ENCODE measurements around the gene ILDR2. TPM values are rescaled to one million over a fixed set of nuclear protein-coding genes. Genes with fewer than 3 reads are reported as not detected.
A peak's percentile ranks its signal among the peaks of the same experiment; 100 is the strongest.

Gene ILDR2
- total and polyA plus RNA-seq, 10 of the 15 experiments (the other 5 are each of a cell fraction or from before 2014, with no cell fraction given): 0.05 to 5.3 (median 1.9) TPM

- TF ChIP-seq, protein P1, sequence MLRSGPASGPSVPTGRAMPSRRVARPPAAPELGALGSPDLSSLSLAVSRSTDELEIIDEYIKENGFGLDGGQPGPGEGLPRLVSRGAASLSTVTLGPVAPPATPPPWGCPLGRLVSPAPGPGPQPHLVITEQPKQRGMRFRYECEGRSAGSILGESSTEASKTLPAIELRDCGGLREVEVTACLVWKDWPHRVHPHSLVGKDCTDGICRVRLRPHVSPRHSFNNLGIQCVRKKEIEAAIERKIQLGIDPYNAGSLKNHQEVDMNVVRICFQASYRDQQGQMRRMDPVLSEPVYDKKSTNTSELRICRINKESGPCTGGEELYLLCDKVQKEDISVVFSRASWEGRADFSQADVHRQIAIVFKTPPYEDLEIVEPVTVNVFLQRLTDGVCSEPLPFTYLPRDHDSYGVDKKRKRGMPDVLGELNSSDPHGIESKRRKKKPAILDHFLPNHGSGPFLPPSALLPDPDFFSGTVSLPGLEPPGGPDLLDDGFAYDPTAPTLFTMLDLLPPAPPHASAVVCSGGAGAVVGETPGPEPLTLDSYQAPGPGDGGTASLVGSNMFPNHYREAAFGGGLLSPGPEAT (IDR thresholded peaks at IDR 0.05; ENCODE audit: low read depth): peak; percentile 18; the same call in 1 of the 2 replicates
- TF ChIP-seq STAT1 (conservative IDR thresholded peaks at IDR 0.05) (no peak), ZNF622 (IDR thresholded peaks at IDR 0.05) (no peak), ELK1 (IDR thresholded peaks at IDR 0.05; ENCODE audit: low read depth, low read length) (no peak), ZBED1 (IDR thresholded peaks at IDR 0.05; ENCODE audit: borderline replicate concordance) (no peak), MXI1 (IDR thresholded peaks at IDR 0.05; ENCODE audit: low read depth, low read length) (peak; percentile 58; the same call in 1 of the 2 replicates), ZZZ3 (IDR thresholded peaks at IDR 0.05; ENCODE audit: control insufficient read depth, insufficient read length, low read depth) (no peak), LARP7 (IDR thresholded peaks at IDR 0.05) (no peak), FOXM1 (IDR thresholded peaks at IDR 0.05; ENCODE audit: low read depth, low read length) (no peak), TCF12 (IDR thresholded peaks at IDR 0.05; ENCODE audit: low read depth, low read length) (no peak), ESRRA (IDR thresholded peaks at IDR 0.05; ENCODE audit: low read length) (no peak), RFX5 (IDR thresholded peaks at IDR 0.05; ENCODE audit: low read depth, low read length) (no peak), CREM (IDR thresholded peaks at IDR 0.05; ENCODE audit: low read depth) (no peak), ZBTB4 (CRISPR knock-in tag; IDR thresholded peaks at IDR 0.05) (no peak), CREB1 (IDR thresholded peaks at IDR 0.05; ENCODE audit: low read depth) (no peak), PKNOX1 (IDR thresholded peaks at IDR 0.05) (no peak; the same call in 1 of the 2 replicates), KAT2A (conservative IDR thresholded peaks at IDR 0.05; ENCODE audit: control insufficient read depth, low read depth, low read length) (no peak)
- TF ChIP-seq, protein P2, sequence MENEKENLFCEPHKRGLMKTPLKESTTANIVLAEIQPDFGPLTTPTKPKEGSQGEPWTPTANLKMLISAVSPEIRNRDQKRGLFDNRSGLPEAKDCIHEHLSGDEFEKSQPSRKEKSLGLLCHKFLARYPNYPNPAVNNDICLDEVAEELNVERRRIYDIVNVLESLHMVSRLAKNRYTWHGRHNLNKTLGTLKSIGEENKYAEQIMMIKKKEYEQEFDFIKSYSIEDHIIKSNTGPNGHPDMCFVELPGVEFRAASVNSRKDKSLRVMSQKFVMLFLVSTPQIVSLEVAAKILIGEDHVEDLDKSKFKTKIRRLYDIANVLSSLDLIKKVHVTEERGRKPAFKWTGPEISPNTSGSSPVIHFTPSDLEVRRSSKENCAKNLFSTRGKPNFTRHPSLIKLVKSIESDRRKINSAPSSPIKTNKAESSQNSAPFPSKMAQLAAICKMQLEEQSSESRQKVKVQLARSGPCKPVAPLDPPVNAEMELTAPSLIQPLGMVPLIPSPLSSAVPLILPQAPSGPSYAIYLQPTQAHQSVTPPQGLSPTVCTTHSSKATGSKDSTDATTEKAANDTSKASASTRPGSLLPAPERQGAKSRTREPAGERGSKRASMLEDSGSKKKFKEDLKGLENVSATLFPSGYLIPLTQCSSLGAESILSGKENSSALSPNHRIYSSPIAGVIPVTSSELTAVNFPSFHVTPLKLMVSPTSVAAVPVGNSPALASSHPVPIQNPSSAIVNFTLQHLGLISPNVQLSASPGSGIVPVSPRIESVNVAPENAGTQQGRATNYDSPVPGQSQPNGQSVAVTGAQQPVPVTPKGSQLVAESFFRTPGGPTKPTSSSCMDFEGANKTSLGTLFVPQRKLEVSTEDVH (IDR thresholded peaks at IDR 0.05; ENCODE audit: low read depth, partially characterized antibody): no peak
- TF ChIP-seq, protein P3, sequence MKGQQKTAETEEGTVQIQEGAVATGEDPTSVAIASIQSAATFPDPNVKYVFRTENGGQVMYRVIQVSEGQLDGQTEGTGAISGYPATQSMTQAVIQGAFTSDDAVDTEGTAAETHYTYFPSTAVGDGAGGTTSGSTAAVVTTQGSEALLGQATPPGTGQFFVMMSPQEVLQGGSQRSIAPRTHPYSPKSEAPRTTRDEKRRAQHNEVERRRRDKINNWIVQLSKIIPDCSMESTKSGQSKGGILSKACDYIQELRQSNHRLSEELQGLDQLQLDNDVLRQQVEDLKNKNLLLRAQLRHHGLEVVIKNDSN (IDR thresholded peaks at IDR 0.05; ENCODE audit: borderline replicate concordance, extremely low read length, insufficient read depth, low read depth, low read length): no peak
Observed at GRCh38 chr1:166876540-166876838, 98.9 kb downstream of the ILDR2 start (continued).
